Endodermal cell (in vitro differentiated cells): ENCODE measurements around the gene PTPN1. TPM values are rescaled to one million over a fixed set of nuclear protein-coding genes. Genes with fewer than 3 reads are reported as not detected.

ENCODE experiments used
- DNase-seq: peaks from one replicate; pipeline ENCODE4 v3.0.0-alpha.2; 2017
- H3K27ac ChIP-seq: 2 replicates; pipeline ENCODE4 v1.5.1; 2013; ENCODE audit warnings: mild to moderate bottlenecking, low read depth, low read length, moderate library complexity
- H3K27me3 ChIP-seq: 2 replicates; pipeline ENCODE4 v1.6.1; 2013; ENCODE audit warnings: mild to moderate bottlenecking, low read length, moderate library complexity; ENCODE audit not compliant: insufficient read depth, control insufficient read depth, poor library complexity, severe bottlenecking
- H3K36me3 ChIP-seq: 2 replicates; pipeline ENCODE4 v1.7.0; 2013; ENCODE audit warnings: mild to moderate bottlenecking, low read length, moderate library complexity; ENCODE audit not compliant: control insufficient read depth, insufficient read depth
- H3K4me1 ChIP-seq: one replicate; pipeline ENCODE4 v1.7.0; 2013; ENCODE audit warnings: low read length; ENCODE audit not compliant: control insufficient read depth, insufficient read depth
- H3K4me3 ChIP-seq: 2 replicates; pipeline ENCODE4 v1.5.1; 2013; ENCODE audit warnings: mild to moderate bottlenecking, low read length, moderate library complexity
- H3K9ac ChIP-seq: 2 replicates; pipeline ENCODE4 v1.6.1; 2013; ENCODE audit warnings: mild to moderate bottlenecking, low read length, moderate library complexity; ENCODE audit not compliant: poor library complexity, severe bottlenecking; ENCODE audit errors: extremely low read depth
- H3K9me3 ChIP-seq: 2 replicates; pipeline ENCODE4 v1.6.1; 2013; ENCODE audit warnings: mild to moderate bottlenecking, low read length, moderate library complexity; ENCODE audit not compliant: control insufficient read depth
- H3K27ac Mint-ChIP-seq: 2 replicates; pipeline ENCODE4 v1.8.0; 2020; ENCODE audit warnings: mixed read lengths
- H3K27me3 Mint-ChIP-seq: 2 replicates; pipeline ENCODE4 v1.8.0; 2021; ENCODE audit warnings: mild to moderate bottlenecking, mixed read lengths; ENCODE audit not compliant: insufficient read depth
- H3K36me3 Mint-ChIP-seq: 2 replicates; pipeline ENCODE4 v1.8.0; 2020; ENCODE audit warnings: low read depth, mixed read lengths
- H3K4me1 Mint-ChIP-seq: 2 replicates; pipeline ENCODE4 v1.8.0; 2020; ENCODE audit warnings: mixed read lengths
- H3K4me3 Mint-ChIP-seq: 2 replicates; pipeline ENCODE4 v1.8.0; 2020; ENCODE audit warnings: mild to moderate bottlenecking, moderate library complexity, mixed read lengths
- H3K9me3 Mint-ChIP-seq: 2 replicates; pipeline ENCODE4 v1.8.0; 2020; ENCODE audit warnings: mild to moderate bottlenecking, mixed read lengths
- WGBS, 2 experiments: methylation state at CpG; one replicate each; pipeline versions ENCODE4 v1.1.5 to v1.1.7; 2013; ENCODE audit warnings: missing lambda C conversion rate in 2 of 2, mixed read lengths in 1 of 2; ENCODE audit not compliant: insufficient coverage in 1 of 2, insufficient read length in 1 of 2; 5-methylcytosine and 5-hydroxymethylcytosine counted together
- total RNA-seq, 2 donors: library from RNA; stranded (reverse); fragmentation: NEBNext Ultra II Directional in 1 of 2; extraction: Animal tissue kit (Norgen Biotek cat#: 25700) in 1 of 2; gene quantifications; 2 replicates in 1 of 2; 3 replicates in 1 of 2; pipeline ENCODE4 v1.2.1, GENCODE V29; 2021
- TF ChIP-seq, protein P1 (sequence below): fragments of 200-600 bp; sonication (generic); conservative IDR thresholded peaks from 2 replicates; pipeline ENCODE4 v1.5.0; 2021; ENCODE audit warnings: antibody characterized with exemption, mild to moderate bottlenecking

Gene PTPN1
- total RNA-seq, 2 donors from 2014 or later, result 25.4 to 28.7 TPM

DNA sequence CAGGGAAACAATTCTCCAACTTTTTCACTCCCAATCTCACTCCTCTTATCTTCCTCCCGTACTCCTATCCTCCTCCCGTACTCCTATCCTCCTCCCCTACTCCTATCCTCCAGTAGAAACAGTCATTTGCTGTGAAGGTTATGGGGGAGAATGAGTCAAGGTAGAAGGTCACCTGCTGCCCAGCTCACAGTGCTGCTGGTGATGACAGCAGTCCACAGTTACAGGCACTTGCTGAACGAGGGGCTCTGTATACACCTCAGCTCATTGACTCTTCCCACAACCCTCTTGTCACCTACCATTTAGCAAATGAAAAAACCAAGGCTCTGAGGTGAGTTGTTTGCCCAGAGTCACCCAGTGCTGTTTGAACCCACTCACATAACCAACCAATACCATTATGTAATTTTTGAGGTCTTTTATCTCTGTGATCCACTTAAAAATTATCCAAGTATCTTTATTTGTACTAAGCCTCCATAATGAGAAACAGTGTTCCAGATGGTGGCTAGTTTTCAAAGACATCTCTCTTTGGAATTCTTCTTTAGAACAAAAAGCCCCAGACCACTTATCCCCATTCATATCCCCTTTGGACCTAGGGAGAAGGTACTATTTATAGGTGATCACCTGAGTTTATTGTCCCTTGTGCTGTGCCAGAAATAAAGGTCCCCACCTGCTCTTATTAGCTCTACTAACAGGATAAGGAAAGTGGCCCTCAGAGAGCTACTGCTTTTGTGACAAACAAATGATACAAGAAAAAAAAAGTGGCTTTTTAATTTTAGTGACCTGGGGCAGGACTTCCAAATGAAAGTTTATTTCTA, 53.2 kb downstream of the PTPN1 start:
- Histone ChIP-seq H3K27me3 (no peaks in the 10 kb centered on the region), H3K27ac (no peak overlapping the region), H3K4me3 (no peak overlapping the region), H3K9me3 (no peaks in the 10 kb centered on the region), H3K9ac (no peak overlapping the region), H3K36me3 (peaks cover 61% of the 10 kb centered on the region), H3K4me1 (no peaks in the 10 kb centered on the region)
- Mint-ChIP-seq H3K36me3 (peaks cover 41% of the 10 kb centered on the region), H3K4me1 (no peaks in the 10 kb centered on the region), H3K4me3 (no peak overlapping the region), H3K27me3 (no peaks in the 10 kb centered on the region), H3K27ac (no peak overlapping the region), H3K9me3 (no peaks in the 10 kb centered on the region)
- TF ChIP-seq, protein P1, sequence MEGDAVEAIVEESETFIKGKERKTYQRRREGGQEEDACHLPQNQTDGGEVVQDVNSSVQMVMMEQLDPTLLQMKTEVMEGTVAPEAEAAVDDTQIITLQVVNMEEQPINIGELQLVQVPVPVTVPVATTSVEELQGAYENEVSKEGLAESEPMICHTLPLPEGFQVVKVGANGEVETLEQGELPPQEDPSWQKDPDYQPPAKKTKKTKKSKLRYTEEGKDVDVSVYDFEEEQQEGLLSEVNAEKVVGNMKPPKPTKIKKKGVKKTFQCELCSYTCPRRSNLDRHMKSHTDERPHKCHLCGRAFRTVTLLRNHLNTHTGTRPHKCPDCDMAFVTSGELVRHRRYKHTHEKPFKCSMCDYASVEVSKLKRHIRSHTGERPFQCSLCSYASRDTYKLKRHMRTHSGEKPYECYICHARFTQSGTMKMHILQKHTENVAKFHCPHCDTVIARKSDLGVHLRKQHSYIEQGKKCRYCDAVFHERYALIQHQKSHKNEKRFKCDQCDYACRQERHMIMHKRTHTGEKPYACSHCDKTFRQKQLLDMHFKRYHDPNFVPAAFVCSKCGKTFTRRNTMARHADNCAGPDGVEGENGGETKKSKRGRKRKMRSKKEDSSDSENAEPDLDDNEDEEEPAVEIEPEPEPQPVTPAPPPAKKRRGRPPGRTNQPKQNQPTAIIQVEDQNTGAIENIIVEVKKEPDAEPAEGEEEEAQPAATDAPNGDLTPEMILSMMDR, result no peak
- no peak for DNase-seq
- WGBS, 2 experiments, result 90% methylated on average over 1 of the region's 3 CpGs; no CpG with 5 or more reads in 1 of the 2 experiments

GRCh38 chr20:50565383-50565782, 55.2 kb downstream of the PTPN1 start:
- Histone ChIP-seq H3K4me3 (no peak overlapping the region), H3K27ac (no peak overlapping the region), H3K4me1 (no peaks in the 10 kb centered on the region), H3K36me3 (peaks cover 68% of the 10 kb centered on the region), H3K9ac (no peak overlapping the region), H3K27me3 (no peaks in the 10 kb centered on the region), H3K9me3 (no peaks in the 10 kb centered on the region)
- Mint-ChIP-seq H3K27ac (no peak overlapping the region), H3K4me1 (peaks cover under 1% of the 10 kb centered on the region), H3K4me3 (no peak overlapping the region), H3K27me3 (no peaks in the 10 kb centered on the region), H3K36me3 (peaks cover 51% of the 10 kb centered on the region), H3K9me3 (no peaks in the 10 kb centered on the region)
- WGBS, 2 experiments, result 92 to 93% methylated on average over 2 of the region's 2 CpGs
- no peak for DNase-seq
- TF ChIP-seq, protein P1, result no peak

GRCh38 chr20:50565871-50566270, 55.7 kb downstream of the PTPN1 start:
- peak overlapping the region; percentile 44 for H3K27ac Mint-ChIP-seq
- no peak overlapping the region for H3K4me3 ChIP-seq
- no peaks in the 10 kb centered on the region for H3K27me3 ChIP-seq
- peaks cover 51% of the 10 kb centered on the region for H3K36me3 Mint-ChIP-seq
- H3K9me3 ChIP-seq, result no peaks in the 10 kb centered on the region
- H3K4me1 ChIP-seq, result no peaks in the 10 kb centered on the region
- H3K27ac ChIP-seq, result no peak overlapping the region
- DNase-seq, result no peak
- no peak overlapping the region for H3K9ac ChIP-seq
- 93 to 94% methylated on average over 3 to 4 of the region's 4 CpGs for WGBS, 2 experiments
- peaks cover 67% of the 10 kb centered on the region for H3K36me3 ChIP-seq
- H3K27me3 Mint-ChIP-seq, result no peaks in the 10 kb centered on the region
- no peaks in the 10 kb centered on the region for H3K9me3 Mint-ChIP-seq
- peaks cover 1% of the 10 kb centered on the region for H3K4me1 Mint-ChIP-seq
- no peak overlapping the region for H3K4me3 Mint-ChIP-seq
- TF ChIP-seq, protein P1, result no peak
